Immature natural killer cell (primary cell): ENCODE measurements around the gene KMT2A. TPM values are rescaled to one million over a fixed set of nuclear protein-coding genes. Genes with fewer than 3 reads are reported as not detected.
"Not testable (repeated sequence)": the region's sequence is repeated elsewhere in the genome, so short reads cannot be mapped to it uniquely, and the experiment has no call there.

Source experiments
- DNase-seq, 3 donors: peaks; one replicate each; pipeline ENCODE4 v3.0.0; 2022; ENCODE audit warnings: mixed read lengths in 1 of 3
- H3K27ac Mint-ChIP-seq, 6 donors: one replicate each; pipeline ENCODE4 v1.8.0; 2020; ENCODE audit warnings: mixed read lengths in 6 of 6, mild to moderate bottlenecking in 5 of 6, inconsistent platforms in 4 of 6, moderate library complexity in 3 of 6
- H3K27me3 Mint-ChIP-seq, 3 donors: one replicate each; pipeline ENCODE4 v1.8.0; 2020 to 2021; ENCODE audit warnings: low read depth in 3 of 3, mild to moderate bottlenecking in 3 of 3, mixed read lengths in 3 of 3, moderate library complexity in 3 of 3, inconsistent platforms in 1 of 3
- H3K36me3 Mint-ChIP-seq, 3 donors: one replicate each; pipeline ENCODE4 v1.8.0; 2020; ENCODE audit warnings: mixed read lengths in 3 of 3, inconsistent platforms in 2 of 3, mild to moderate bottlenecking in 2 of 3
- H3K4me1 Mint-ChIP-seq, 2 donors: one replicate each; pipeline ENCODE4 v1.8.0; 2020; ENCODE audit warnings: inconsistent platforms in 2 of 2, mild to moderate bottlenecking in 2 of 2, mixed read lengths in 2 of 2, moderate library complexity in 1 of 2
- H3K4me3 Mint-ChIP-seq, 5 donors: one replicate each; pipeline ENCODE4 v1.8.0; 2020; ENCODE audit warnings: mild to moderate bottlenecking in 5 of 5, mixed read lengths in 5 of 5, inconsistent platforms in 3 of 5, moderate library complexity in 3 of 5
- H3K9me3 Mint-ChIP-seq, 6 donors: one replicate each; pipeline ENCODE4 v1.8.0; 2020; ENCODE audit warnings: mild to moderate bottlenecking in 6 of 6, mixed read lengths in 6 of 6, inconsistent platforms in 4 of 6, moderate library complexity in 3 of 6
- polyA plus RNA-seq, 3 donors: library from polyadenylated mRNA; unstranded; fragments of 300-500 nt; fragmentation: Illumina TruSeq; gene quantifications; one replicate each; pipeline ENCODE4 v1.2.3, GENCODE V29; 2021

The KMT2A gene
- polyA plus RNA-seq, 3 donors from 2014 or later = 3.2 to 22.5 (median 6.6) TPM

DNA sequence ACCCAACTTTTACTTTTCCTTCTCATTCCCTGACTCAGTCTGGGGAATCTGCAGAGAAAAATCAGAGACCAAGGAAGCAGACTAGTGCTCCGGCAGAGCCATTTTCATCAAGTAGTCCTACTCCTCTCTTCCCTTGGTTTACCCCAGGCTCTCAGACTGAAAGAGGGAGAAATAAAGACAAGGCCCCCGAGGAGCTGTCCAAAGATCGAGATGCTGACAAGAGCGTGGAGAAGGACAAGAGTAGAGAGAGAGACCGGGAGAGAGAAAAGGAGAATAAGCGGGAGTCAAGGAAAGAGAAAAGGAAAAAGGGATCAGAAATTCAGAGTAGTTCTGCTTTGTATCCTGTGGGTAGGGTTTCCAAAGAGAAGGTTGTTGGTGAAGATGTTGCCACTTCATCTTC is 37.2 kb downstream of the KMT2A start:
- Mint-ChIP-seq H3K27ac (peak overlapping the region in 3 of 6 donors; percentile 40 to 74 (median 74)), H3K4me1 (peaks cover 16 to 37% of the 10 kb centered on the region in 2 donors)

DNA sequence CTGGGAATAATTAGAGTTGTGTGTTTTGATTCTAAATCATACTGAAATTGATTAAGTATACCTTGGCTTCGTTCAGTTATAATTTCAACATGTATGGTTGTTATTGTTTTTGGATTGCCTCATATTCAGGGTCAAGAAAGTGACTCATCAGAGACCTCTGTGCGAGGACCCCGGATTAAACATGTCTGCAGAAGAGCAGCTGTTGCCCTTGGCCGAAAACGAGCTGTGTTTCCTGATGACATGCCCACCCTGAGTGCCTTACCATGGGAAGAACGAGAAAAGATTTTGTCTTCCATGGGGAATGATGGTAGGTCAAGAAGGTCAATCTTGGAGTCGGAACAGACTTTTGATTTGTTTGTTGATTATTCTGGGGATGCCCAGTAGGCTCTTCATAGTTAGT is 40.4 kb downstream of the KMT2A start:
- Mint-ChIP-seq H3K4me1 (peaks cover 7 to 13% of the 10 kb centered on the region in 2 donors), H3K36me3 (peaks cover 26 to 59% (median 37%) of the 10 kb centered on the region in 3 donors), H3K4me3 (no peak overlapping the region), H3K27ac (peak overlapping the region in 3 of 6 donors; percentile 2 to 59 (median 4)), H3K27me3 (peaks cover 0 to 1% (median 0%) of the 10 kb centered on the region in 3 donors), H3K9me3 (no peaks in the 10 kb centered on the region)
- DNase-seq = no peak

More for the DNA sequence above, 37.2 kb downstream of the KMT2A start:
- Mint-ChIP-seq H3K4me3 (no peak overlapping the region), H3K27me3 (peaks cover 0 to 1% (median 0%) of the 10 kb centered on the region in 3 donors), H3K9me3 (no peaks in the 10 kb centered on the region), H3K36me3 (peaks cover 18 to 41% (median 34%) of the 10 kb centered on the region in 3 donors)
- DNase-seq = no peak

DNA sequence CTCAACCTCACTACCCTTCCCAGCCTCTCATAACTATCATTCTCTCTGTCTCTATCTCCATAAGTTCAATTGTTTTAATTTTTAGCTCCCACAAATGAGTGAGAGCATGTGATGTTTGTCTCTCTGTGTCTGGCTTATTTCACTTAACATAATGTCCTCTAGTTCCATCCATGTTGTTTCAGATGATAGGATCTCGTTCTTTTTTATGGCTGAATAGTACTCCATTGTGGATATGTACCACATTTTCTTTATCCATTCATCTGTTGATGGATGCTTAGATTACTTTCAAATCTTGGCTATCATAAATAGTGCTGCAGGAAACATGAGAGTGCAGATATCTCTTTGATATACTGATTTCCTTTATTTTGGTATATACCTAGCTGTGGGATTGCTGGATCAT is 44.9 kb downstream of the KMT2A start:
- peak overlapping the region in 2 of 6 donors; percentile 9 to 12 for H3K27ac Mint-ChIP-seq
- peaks cover 22 to 58% (median 32%) of the 10 kb centered on the region in 3 donors for H3K36me3 Mint-ChIP-seq
- H3K4me1 Mint-ChIP-seq, H3K9me3 Mint-ChIP-seq, H3K4me3 Mint-ChIP-seq, H3K27me3 Mint-ChIP-seq, DNase-seq: not testable (repeated sequence)

DNA sequence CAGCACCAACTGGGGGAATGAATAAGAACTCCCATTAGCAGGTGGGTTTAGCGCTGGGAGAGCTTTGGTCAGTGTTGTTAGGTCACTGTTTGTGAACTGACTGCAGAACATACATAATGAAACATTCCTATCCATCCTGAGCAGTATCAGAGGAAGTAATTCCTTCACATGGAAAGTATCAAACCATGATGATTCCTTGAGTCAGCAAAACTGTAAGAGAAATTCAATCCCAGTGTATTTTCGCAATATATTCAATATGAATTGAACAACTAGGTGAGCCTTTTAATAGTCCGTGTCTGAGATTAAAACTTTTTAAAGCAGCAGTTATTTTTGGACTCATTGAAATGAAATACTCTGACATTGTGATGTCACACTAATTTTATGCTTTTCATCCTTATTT is 48.1 kb downstream of the KMT2A start:
- no peaks in the 10 kb centered on the region for H3K9me3 Mint-ChIP-seq
- peaks cover 0 to 6% of the 10 kb centered on the region in 2 donors for H3K4me1 Mint-ChIP-seq
- peak overlapping the region in 2 of 6 donors; percentile 22 to 25 for H3K27ac Mint-ChIP-seq
- no peak overlapping the region for H3K4me3 Mint-ChIP-seq
- H3K36me3 Mint-ChIP-seq = peaks cover 9 to 47% (median 31%) of the 10 kb centered on the region in 3 donors
- no peaks in the 10 kb centered on the region for H3K27me3 Mint-ChIP-seq
- DNase-seq = no peak

DNA sequence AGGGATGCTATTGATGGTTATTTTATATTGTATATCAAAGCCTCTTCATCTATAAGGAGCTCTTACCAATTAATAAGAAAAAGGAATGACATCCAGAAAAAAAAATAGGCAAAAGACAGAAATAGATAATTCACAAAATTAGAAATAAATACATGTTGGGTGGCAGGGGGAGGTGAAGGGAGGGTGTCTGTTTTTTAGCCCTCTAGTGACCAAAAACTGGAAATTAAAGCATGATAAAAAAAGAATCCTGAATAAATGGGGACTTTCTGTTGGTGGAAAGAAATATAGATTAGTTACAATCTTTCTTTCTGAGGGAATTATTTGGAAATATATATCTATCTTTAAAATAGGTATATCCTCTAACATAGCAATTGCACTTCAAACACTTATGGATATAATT is 49.0 kb downstream of the KMT2A start:
- no peak overlapping the region for H3K4me3 Mint-ChIP-seq
- no peak for DNase-seq
- H3K27ac Mint-ChIP-seq = peak overlapping the region in 3 of 6 donors; percentile 24 to 57 (median 30)
- peaks cover 0 to 6% of the 10 kb centered on the region in 2 donors for H3K4me1 Mint-ChIP-seq
- H3K9me3 Mint-ChIP-seq = no peaks in the 10 kb centered on the region
- peaks cover 9 to 49% (median 37%) of the 10 kb centered on the region in 3 donors for H3K36me3 Mint-ChIP-seq
- H3K27me3 Mint-ChIP-seq = no peaks in the 10 kb centered on the region

DNA sequence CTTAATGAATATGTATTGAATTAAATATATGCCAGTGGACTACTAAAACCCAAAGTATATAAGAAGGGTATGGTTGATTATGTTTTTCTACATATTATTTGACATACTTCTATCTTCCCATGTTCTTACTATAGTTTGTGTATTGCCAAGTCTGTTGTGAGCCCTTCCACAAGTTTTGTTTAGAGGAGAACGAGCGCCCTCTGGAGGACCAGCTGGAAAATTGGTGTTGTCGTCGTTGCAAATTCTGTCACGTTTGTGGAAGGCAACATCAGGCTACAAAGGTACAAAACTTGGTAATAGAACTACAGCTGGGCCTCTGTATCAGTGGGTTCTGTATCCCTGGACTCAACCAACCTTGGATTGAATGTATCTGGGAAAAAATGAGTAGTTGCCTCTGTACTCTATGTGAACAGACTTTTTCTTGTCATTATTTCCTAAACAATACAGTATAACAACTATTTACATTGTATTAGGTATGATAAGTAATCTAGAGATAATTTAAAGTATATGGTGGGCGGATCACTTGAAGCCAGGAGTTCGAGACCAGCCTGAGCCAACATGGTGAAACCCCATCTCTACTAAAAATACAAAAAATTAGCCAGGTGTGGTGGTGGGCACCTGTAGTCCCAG is 52.3 kb downstream of the KMT2A start:
- peaks cover 0 to 6% of the 10 kb centered on the region in 2 donors for H3K4me1 Mint-ChIP-seq
- H3K27ac Mint-ChIP-seq = peak overlapping the region in 3 of 6 donors; percentile 0 to 29 (median 2)
- H3K4me3 Mint-ChIP-seq = no peak overlapping the region
- DNase-seq = peak; percentile 68 to 79 (median 72)
- peaks cover 4 to 44% (median 40%) of the 10 kb centered on the region in 3 donors for H3K36me3 Mint-ChIP-seq
- H3K27me3 Mint-ChIP-seq = no peaks in the 10 kb centered on the region
- no peaks in the 10 kb centered on the region for H3K9me3 Mint-ChIP-seq

DNA sequence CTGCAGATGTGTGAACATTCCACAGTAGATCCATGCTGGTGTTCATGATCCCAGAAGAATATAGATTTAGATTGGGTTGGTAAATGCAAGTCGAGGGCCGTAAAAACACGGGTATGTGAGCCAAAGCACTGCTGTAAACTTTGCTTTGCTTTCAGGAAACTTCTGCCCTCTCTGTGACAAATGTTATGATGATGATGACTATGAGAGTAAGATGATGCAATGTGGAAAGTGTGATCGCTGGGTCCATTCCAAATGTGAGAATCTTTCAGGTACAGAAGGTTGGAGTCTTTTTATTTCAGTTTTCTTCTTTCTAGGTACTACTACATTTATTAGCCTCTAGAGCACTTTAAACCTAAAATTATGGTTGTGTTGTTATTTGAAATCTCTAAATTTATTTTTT is 54.7 kb downstream of the KMT2A start:
- peaks cover 9 to 50% (median 35%) of the 10 kb centered on the region in 3 donors for H3K36me3 Mint-ChIP-seq
- H3K27ac Mint-ChIP-seq = peak overlapping the region in 1 of 6 donors; percentile 33
- no peaks in the 10 kb centered on the region for H3K27me3 Mint-ChIP-seq
- peaks cover 0 to 6% of the 10 kb centered on the region in 2 donors for H3K4me1 Mint-ChIP-seq
- no peaks in the 10 kb centered on the region for H3K9me3 Mint-ChIP-seq
- DNase-seq = no peak
- H3K4me3 Mint-ChIP-seq = no peak overlapping the region

DNA sequence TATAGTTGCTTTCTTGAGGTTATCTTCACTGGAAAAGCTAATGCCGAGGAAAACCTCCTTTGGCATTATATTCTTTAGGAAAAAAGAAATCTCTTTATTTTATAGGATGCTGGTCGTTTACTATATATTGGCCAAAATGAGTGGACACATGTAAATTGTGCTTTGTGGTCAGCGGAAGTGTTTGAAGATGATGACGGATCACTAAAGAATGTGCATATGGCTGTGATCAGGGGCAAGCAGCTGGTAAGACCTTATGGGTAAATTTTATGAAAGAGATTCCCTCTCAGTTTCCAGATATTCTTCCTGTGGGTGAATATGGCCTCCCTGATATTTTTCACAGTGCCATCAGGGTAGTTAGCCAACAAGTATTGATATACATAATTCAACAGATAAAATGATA is 61.5 kb downstream of the KMT2A start:
- no peak for DNase-seq
- Mint-ChIP-seq H3K36me3 (peaks cover 32 to 66% (median 45%) of the 10 kb centered on the region in 3 donors), H3K4me3 (no peak overlapping the region), H3K9me3 (no peaks in the 10 kb centered on the region), H3K4me1 (no peaks in the 10 kb centered on the region), H3K27ac (no peak overlapping the region), H3K27me3 (no peaks in the 10 kb centered on the region)

DNA sequence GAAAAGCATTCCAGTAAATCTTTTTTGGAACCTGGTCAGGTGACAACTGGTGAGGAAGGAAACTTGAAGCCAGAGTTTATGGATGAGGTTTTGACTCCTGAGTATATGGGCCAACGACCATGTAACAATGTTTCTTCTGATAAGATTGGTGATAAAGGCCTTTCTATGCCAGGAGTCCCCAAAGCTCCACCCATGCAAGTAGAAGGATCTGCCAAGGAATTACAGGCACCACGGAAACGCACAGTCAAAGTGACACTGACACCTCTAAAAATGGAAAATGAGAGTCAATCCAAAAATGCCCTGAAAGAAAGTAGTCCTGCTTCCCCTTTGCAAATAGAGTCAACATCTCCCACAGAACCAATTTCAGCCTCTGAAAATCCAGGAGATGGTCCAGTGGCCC is 66.9 kb downstream of the KMT2A start:
- H3K9me3 Mint-ChIP-seq = no peaks in the 10 kb centered on the region
- H3K36me3 Mint-ChIP-seq = peaks cover 41 to 66% (median 51%) of the 10 kb centered on the region in 3 donors
- DNase-seq = no peak
- H3K27ac Mint-ChIP-seq = peak overlapping the region in 1 of 6 donors; percentile 8
- no peaks in the 10 kb centered on the region for H3K4me1 Mint-ChIP-seq
- H3K4me3 Mint-ChIP-seq = no peak overlapping the region
- no peaks in the 10 kb centered on the region for H3K27me3 Mint-ChIP-seq

DNA sequence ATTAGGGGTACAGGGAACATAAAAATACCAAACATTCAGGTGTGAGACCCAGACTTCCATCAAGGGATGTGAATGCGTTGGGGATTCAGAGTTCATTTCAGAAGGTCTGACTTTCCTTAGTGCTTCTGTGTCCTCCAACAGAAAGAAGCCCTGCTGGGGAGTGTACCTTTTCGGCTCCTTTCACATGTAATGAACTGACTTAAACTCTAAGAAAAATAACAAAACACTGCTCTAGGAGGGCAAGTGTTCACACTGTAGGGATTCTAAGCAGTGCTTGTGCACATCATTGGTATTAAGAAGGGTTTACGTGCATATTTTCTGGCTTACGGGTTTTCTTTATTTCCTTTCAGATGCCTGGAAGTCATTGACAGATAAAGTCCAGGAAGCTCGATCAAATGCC is 75.3 kb downstream of the KMT2A start:
- H3K9me3 Mint-ChIP-seq = no peaks in the 10 kb centered on the region
- peaks cover 0 to 5% (median 0%) of the 10 kb centered on the region in 3 donors for H3K27me3 Mint-ChIP-seq
- no peak overlapping the region for H3K4me3 Mint-ChIP-seq
- no peak for DNase-seq
- H3K4me1 Mint-ChIP-seq = peaks cover 5 to 17% of the 10 kb centered on the region in 2 donors
- H3K36me3 Mint-ChIP-seq = peaks cover 36 to 48% (median 37%) of the 10 kb centered on the region in 3 donors
- H3K27ac Mint-ChIP-seq = no peak overlapping the region

DNA sequence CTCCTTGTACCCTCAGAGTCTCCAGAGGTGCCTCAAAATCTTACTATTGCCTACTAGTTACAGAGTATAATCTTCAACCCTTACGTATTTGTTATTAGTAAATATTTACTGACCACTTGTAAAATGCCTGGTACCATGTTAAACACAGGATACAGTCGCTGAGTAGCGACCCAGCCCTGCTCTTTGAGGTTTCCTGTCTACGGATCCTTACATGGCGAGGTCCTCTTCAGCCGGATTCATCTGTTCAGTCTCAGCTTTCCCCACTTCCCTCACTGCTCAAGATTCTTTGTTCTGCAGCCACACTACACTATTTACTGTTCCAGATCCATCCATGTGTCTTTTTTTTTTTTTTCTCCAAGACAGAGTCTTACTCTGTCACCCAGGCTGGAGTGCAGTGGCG is 77.8 kb downstream of the KMT2A start:
- no peak for DNase-seq
- H3K4me1 Mint-ChIP-seq = peaks cover 5 to 17% of the 10 kb centered on the region in 2 donors

DNA sequence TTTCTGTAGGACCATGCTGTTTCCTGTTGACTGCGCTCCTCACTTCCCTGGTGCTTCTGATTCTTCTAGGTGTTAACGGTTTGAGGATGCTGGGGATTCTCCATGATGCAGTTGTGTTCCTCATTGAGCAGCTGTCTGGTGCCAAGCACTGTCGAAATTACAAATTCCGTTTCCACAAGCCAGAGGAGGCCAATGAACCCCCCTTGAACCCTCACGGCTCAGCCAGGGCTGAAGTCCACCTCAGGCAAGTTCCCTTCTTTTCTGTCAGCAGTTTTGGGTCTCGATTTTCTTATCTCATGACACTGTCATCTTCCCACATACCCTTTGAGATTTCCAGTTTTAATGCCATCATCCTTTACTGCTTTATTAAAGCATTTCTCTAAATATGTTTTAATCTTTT is 83.3 kb downstream of the KMT2A start:
- H3K27me3 Mint-ChIP-seq = peaks cover 0 to 4% (median 0%) of the 10 kb centered on the region in 3 donors
- H3K27ac Mint-ChIP-seq = no peak overlapping the region
- H3K4me3 Mint-ChIP-seq = no peak overlapping the region
- H3K4me1 Mint-ChIP-seq = peaks cover 0 to 6% of the 10 kb centered on the region in 2 donors
- H3K36me3 Mint-ChIP-seq = peaks cover 30 to 59% (median 33%) of the 10 kb centered on the region in 3 donors
- no peaks in the 10 kb centered on the region for H3K9me3 Mint-ChIP-seq
- DNase-seq = no peak

More for the DNA sequence above, 77.8 kb downstream of the KMT2A start:
- no peaks in the 10 kb centered on the region for H3K9me3 Mint-ChIP-seq
- H3K27me3 Mint-ChIP-seq = peaks cover 0 to 5% (median 0%) of the 10 kb centered on the region in 3 donors
- peak overlapping the region in 4 of 5 donors; percentile 20 to 41 (median 34) for H3K4me3 Mint-ChIP-seq
- H3K27ac Mint-ChIP-seq = peak overlapping the region; percentile 47 to 90 (median 68)
- peaks cover 36 to 50% (median 37%) of the 10 kb centered on the region in 3 donors for H3K36me3 Mint-ChIP-seq

DNA sequence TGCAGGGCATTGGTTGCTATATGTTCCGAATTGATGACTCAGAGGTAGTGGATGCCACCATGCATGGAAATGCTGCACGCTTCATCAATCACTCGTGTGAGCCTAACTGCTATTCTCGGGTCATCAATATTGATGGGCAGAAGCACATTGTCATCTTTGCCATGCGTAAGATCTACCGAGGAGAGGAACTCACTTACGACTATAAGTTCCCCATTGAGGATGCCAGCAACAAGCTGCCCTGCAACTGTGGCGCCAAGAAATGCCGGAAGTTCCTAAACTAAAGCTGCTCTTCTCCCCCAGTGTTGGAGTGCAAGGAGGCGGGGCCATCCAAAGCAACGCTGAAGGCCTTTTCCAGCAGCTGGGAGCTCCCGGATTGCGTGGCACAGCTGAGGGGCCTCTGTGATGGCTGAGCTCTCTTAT is 85.6 kb downstream of the KMT2A start:
- peaks cover 22 to 43% (median 29%) of the 10 kb centered on the region in 3 donors for H3K36me3 Mint-ChIP-seq
- H3K4me3 Mint-ChIP-seq = no peak overlapping the region
- no peaks in the 10 kb centered on the region for H3K9me3 Mint-ChIP-seq
- DNase-seq = no peak
- no peaks in the 10 kb centered on the region for H3K4me1 Mint-ChIP-seq
- peaks cover 0 to 4% (median 0%) of the 10 kb centered on the region in 3 donors for H3K27me3 Mint-ChIP-seq
- H3K27ac Mint-ChIP-seq = no peak overlapping the region

DNA sequence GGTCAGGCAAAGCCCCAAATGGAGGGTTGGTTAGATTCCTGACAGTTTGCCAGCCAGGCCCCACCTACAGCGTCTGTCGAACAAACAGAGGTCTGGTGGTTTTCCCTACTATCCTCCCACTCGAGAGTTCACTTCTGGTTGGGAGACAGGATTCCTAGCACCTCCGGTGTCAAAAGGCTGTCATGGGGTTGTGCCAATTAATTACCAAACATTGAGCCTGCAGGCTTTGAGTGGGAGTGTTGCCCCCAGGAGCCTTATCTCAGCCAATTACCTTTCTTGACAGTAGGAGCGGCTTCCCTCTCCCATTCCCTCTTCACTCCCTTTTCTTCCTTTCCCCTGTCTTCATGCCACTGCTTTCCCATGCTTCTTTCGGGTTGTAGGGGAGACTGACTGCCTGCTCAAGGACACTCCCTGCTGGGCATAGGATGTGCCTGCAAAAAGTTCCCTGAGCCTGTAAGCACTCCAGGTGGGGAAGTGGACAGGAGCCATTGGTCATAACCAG is 86.3 kb downstream of the KMT2A start:
- H3K27ac Mint-ChIP-seq = peak overlapping the region in 1 of 6 donors; percentile 17
- H3K4me1 Mint-ChIP-seq = peaks cover 0 to 3% of the 10 kb centered on the region in 2 donors
- H3K4me3 Mint-ChIP-seq = no peak overlapping the region
- H3K9me3 Mint-ChIP-seq = no peaks in the 10 kb centered on the region
- H3K27me3 Mint-ChIP-seq = peaks cover 0 to 4% (median 0%) of the 10 kb centered on the region in 3 donors
- no peak for DNase-seq
- peaks cover 22 to 43% (median 29%) of the 10 kb centered on the region in 3 donors for H3K36me3 Mint-ChIP-seq
